SK-N-SH treated with all-trans-retinoic acid at 6 μM for 48 hours (cell line): ENCODE measurements around the gene DPM1.

Experiments
- BACH2 ChIP-seq: fragments of 250-450 bp; sonication (Bioruptor Pico); IDR thresholded peaks from 2 replicates; pipeline ENCODE4 v1.9.0; 2021; ENCODE audit warnings: mild to moderate bottlenecking, borderline replicate concordance
- CSDC2 ChIP-seq: fragments of 250-450 bp; sonication (Bioruptor Pico); IDR thresholded peaks from 2 replicates; pipeline ENCODE4 v1.5.0; 2020; ENCODE audit warnings: mild to moderate bottlenecking, moderate library complexity
- ZFP3 ChIP-seq: fragments of 250-450 bp; sonication (Bioruptor Pico); IDR thresholded peaks from 2 replicates; pipeline ENCODE4 v1.5.0; 2020; ENCODE audit warnings: mild to moderate bottlenecking, moderate library complexity

GRCh38 chr20:50943069-50943468 lies 15.3 kb downstream of the DPM1 start:
- TF ChIP-seq BACH2 (CRISPR knock-in tag) (no peak), CSDC2 (CRISPR knock-in tag) (no peak), ZFP3 (CRISPR knock-in tag) (no peak)
